Type B pancreatic cell (in vitro differentiated cells): ENCODE measurements around the gene ADARB1. TPM values are rescaled to one million over a fixed set of nuclear protein-coding genes. Genes with fewer than 3 reads are reported as not detected.

ENCODE experiments used
- DNase-seq: peaks from one replicate; pipeline ENCODE4 v3.0.0; 2021; ENCODE audit warnings: mixed read lengths; ENCODE audit not compliant: unreplicated experiment; ENCODE audit errors: extremely low spot score
- H3K27ac Mint-ChIP-seq: 2 replicates; pipeline ENCODE4 v1.8.0; 2021; ENCODE audit warnings: mild to moderate bottlenecking, mixed read lengths
- H3K27me3 Mint-ChIP-seq: 2 replicates; pipeline ENCODE4 v1.8.0; 2021; ENCODE audit warnings: mixed read lengths
- H3K36me3 Mint-ChIP-seq: 2 replicates; pipeline ENCODE4 v1.8.0; 2021; ENCODE audit warnings: mixed read lengths
- H3K4me1 Mint-ChIP-seq: one replicate; pipeline ENCODE4 v1.8.0; 2021; ENCODE audit warnings: mixed read lengths; ENCODE audit not compliant: unreplicated experiment
- H3K4me3 Mint-ChIP-seq: 2 replicates; pipeline ENCODE4 v1.8.0; 2021; ENCODE audit warnings: mild to moderate bottlenecking, mixed read lengths
- H3K9me3 Mint-ChIP-seq: 2 replicates; pipeline ENCODE4 v1.8.0; 2021; ENCODE audit warnings: mixed read lengths
- total RNA-seq: library from RNA; stranded (reverse); gene quantifications from 2 replicates; pipeline ENCODE4 v1.2.1, GENCODE V29; 2021; ENCODE audit warnings: low replicate concordance
- TF ChIP-seq, protein P1 (sequence below): fragments of 200-600 bp; sonication (generic); conservative IDR thresholded peaks from 2 replicates; pipeline ENCODE4 v1.5.0; 2021; ENCODE audit warnings: antibody characterized with exemption, mild to moderate bottlenecking

Gene ADARB1
- total RNA-seq, 1 donor from 2014 or later, result 20.7 TPM

DNA sequence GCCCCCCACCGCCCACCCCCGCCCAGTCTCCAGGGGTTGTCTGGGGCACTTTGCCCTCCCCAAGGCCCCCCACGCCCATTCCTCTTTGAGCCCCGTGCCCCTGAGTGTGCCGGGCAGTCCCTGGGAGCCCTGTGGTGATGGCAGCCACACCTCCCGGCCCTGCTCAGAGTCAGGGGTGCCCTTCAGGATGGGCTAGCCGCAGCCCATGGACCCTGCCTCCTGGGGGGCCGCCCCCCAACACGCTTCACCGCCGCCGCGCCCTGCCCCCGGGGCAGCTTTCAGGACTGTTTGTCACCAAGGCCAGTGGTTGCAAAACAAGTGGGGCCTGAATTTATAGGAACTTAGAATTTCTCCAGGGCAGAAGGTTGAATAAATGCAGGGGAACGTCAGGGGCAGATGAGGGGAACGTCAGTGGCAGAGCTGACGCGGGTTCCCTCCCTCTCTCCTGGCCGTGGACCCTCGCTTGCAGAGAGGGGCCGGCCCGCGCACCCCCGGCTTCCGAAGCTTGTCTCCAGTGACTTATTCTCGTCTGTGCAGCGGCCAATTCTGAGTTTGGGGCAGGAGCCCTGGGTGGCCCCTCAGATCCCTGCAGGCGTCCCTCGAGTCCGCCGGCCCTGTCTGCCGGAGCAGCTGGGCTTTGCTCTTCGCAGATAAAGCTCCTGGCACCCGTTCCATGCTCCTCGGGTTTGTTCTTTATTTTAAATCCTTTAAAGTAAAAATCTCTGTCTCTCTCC is 41.2 kb upstream of the ADARB1 start:
- TF ChIP-seq, protein P1, sequence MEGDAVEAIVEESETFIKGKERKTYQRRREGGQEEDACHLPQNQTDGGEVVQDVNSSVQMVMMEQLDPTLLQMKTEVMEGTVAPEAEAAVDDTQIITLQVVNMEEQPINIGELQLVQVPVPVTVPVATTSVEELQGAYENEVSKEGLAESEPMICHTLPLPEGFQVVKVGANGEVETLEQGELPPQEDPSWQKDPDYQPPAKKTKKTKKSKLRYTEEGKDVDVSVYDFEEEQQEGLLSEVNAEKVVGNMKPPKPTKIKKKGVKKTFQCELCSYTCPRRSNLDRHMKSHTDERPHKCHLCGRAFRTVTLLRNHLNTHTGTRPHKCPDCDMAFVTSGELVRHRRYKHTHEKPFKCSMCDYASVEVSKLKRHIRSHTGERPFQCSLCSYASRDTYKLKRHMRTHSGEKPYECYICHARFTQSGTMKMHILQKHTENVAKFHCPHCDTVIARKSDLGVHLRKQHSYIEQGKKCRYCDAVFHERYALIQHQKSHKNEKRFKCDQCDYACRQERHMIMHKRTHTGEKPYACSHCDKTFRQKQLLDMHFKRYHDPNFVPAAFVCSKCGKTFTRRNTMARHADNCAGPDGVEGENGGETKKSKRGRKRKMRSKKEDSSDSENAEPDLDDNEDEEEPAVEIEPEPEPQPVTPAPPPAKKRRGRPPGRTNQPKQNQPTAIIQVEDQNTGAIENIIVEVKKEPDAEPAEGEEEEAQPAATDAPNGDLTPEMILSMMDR, result no peak
- H3K36me3 Mint-ChIP-seq, result no peaks in the 10 kb centered on the region
- no peak for DNase-seq
- H3K4me3 Mint-ChIP-seq, result no peak overlapping the region
- peaks cover 31% of the 10 kb centered on the region for H3K4me1 Mint-ChIP-seq
- H3K27ac Mint-ChIP-seq, result no peak overlapping the region
- peaks cover 17% of the 10 kb centered on the region for H3K27me3 Mint-ChIP-seq
- peaks cover 8% of the 10 kb centered on the region for H3K9me3 Mint-ChIP-seq

DNA sequence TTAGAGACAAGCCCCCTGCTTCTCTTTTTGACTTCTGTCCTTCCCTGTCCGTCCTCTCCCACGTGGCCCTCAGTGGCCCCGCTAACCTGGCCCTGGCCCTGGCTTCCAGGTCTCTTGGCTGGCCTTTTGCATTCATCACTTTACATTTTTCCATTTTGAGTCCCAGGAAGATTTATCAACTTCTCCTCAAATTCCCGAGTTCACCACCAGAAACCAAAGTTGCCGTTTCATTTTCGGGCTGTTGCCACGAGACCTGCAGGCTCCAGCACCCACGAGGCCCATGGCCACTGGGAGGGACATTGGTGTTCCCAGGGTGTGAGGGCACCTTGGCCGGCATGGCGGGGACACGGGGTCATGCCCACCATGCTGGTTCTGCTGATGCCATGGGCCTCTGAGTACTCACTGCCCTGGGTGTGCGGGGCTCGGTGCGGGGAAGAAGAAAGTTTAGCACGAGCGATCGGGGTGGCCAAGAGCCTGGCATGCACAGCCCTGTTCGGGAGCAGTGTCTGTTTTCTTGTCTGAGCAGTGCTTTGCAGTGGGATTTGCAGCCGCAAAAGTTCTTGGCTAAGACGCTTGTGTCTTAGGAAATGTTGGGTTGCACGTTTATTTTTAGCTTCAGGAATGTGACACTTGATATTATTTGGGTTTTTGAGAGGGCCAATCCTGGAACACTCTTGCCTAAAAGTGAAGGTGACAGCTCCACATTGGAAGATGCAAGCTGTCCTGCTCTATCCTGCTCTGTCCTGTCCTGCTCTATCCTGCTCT is 40.4 kb upstream of the ADARB1 start:
- Mint-ChIP-seq H3K4me1 (peaks cover 31% of the 10 kb centered on the region), H3K27ac (no peak overlapping the region), H3K27me3 (peaks cover 17% of the 10 kb centered on the region), H3K4me3 (no peak overlapping the region), H3K9me3 (peaks cover 8% of the 10 kb centered on the region), H3K36me3 (no peaks in the 10 kb centered on the region)
- DNase-seq, result no peak
- TF ChIP-seq, protein P1, result no peak

DNA sequence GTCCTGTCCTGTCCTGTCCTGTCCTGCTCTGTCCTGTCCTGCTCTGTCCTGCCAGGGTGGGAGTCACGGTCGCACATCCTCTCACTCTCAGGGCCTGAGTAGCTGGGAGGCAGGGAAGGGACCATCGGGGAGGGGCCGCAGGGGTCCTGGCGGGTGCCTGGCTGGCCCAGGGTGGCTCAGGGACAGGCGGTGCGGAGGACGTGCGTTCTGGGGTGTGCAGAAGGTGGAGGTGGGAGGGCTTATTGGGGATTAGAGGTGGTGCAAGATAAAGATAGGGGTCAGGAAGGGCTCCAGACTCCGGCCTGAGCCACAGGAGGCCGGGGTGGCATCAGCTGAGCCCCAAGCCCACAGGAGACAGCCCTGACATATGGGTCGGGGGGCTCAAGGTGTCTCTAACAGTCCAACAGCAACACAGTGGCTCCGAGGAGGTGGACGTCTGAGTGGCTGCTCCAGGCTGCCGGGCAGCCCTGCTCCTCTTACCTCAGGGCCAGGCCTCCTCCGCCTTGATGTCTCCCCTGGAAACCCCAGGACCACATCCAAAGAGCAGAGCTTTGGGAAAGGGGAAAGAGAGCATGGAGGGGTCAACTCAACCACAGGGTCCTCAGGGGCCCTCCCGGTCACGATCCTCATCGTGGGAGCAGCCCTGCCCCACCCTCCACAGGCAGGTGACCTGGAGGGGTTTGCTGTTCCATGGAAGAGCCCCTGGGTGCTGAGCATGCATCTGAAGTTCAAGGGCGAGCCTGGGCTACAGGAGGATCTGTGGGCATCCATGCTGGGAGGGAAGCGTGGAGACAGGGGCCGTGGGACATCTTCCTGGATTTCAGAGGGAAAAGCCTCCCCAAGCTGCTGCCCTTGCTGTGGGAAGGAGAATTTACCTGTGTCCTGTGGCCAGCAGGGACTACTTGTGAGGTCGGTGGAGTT is 39.6 kb upstream of the ADARB1 start:
- Mint-ChIP-seq H3K9me3 (peaks cover 8% of the 10 kb centered on the region), H3K4me1 (peaks cover 24% of the 10 kb centered on the region), H3K27me3 (peaks cover 17% of the 10 kb centered on the region), H3K36me3 (no peaks in the 10 kb centered on the region), H3K27ac (no peak overlapping the region), H3K4me3 (no peak overlapping the region)
- no peak for DNase-seq
- TF ChIP-seq, protein P1, result no peak

DNA sequence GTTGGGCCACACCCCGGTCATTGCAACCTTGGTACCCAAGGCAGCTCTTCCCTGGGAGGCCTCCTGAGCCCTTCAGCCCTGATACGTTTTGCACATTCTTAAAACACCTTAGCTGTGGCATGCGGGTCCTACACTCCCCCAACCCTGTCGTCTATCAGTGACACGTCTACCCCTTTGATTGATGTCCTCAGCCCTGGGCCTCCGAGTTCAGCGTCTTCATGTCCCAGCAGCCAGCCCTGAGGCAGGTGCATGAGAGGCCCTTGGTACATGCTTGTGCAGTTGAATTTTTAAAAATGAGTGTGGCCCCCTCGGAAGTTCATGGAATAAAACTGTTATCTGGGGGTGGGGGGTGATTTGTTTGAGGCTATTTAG is 38.9 kb upstream of the ADARB1 start:
- no peak for DNase-seq
- Mint-ChIP-seq H3K9me3 (peaks cover 8% of the 10 kb centered on the region), H3K27me3 (peaks cover 14% of the 10 kb centered on the region), H3K36me3 (no peaks in the 10 kb centered on the region), H3K27ac (no peak overlapping the region), H3K4me3 (no peak overlapping the region), H3K4me1 (peaks cover 21% of the 10 kb centered on the region)
- TF ChIP-seq, protein P1, result no peak

DNA sequence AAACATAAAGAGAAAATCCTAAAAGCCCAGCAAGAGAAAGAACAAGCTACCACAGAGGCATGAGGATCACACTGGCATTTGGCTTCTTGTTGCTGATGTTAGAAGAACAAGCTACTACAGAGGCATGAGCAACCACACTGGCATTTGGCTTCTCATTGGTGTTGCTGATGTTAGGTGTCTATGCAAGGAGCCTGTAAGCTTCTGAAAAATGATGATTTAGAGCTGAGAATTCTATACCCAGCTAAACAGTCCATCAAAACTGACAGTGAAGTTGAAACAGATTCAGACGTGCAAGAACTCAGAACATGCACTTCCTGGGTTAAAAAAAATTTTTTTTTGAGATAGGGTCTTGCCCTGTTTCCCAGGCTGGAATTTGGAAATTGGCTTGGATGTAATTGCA is 37.8 kb upstream of the ADARB1 start:
- H3K27me3 Mint-ChIP-seq, result peaks cover 8% of the 10 kb centered on the region
- H3K27ac Mint-ChIP-seq, result no peak overlapping the region
- H3K36me3 Mint-ChIP-seq, result no peaks in the 10 kb centered on the region
- peaks cover 8% of the 10 kb centered on the region for H3K9me3 Mint-ChIP-seq
- DNase-seq, result no peak
- H3K4me3 Mint-ChIP-seq, result no peak overlapping the region
- H3K4me1 Mint-ChIP-seq, result peaks cover 14% of the 10 kb centered on the region
- TF ChIP-seq, protein P1, result no peak
